HG02642 (cell line): ENCODE results near the gene GAS7.

Experiments used
- ATAC-seq: cut with Tn5 transposase; IDR thresholded peaks from one replicate; pipeline ENCODE4 v1.9.1; 2021; ENCODE audit warnings: mild to moderate bottlenecking; ENCODE audit not compliant: unreplicated experiment, poor library complexity

GAS7 gene

DNA sequence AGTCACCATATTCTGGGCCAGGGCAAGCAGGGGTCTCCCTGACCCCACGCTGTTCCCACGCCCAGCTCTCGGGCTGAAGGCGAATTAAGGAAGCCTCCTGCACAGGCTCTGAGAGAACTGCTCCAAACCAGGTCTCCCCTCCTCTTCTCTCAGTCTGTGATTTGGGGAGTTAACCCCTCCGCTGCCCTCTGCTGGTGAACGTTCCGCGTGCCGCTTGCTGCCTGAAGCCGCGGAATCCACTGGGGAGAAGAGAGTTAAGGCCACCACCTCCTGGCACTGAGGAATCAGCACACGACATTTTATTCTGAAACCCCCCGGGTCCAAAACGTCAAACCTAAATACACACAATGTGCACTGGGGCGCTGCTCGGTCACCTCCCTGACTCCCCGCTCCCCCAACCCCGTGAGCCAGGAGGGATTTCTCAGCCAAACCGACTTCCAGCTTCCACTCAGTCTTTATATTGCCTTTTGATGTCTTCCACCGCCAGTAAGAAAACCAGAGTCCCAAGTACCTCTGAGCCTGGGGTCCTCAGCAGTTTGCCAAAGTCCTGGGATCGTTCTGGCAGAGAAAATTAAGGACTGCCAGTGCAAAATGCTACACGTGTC lies 238.9 kb downstream of the GAS7 start:
- no peak for ATAC-seq

DNA sequence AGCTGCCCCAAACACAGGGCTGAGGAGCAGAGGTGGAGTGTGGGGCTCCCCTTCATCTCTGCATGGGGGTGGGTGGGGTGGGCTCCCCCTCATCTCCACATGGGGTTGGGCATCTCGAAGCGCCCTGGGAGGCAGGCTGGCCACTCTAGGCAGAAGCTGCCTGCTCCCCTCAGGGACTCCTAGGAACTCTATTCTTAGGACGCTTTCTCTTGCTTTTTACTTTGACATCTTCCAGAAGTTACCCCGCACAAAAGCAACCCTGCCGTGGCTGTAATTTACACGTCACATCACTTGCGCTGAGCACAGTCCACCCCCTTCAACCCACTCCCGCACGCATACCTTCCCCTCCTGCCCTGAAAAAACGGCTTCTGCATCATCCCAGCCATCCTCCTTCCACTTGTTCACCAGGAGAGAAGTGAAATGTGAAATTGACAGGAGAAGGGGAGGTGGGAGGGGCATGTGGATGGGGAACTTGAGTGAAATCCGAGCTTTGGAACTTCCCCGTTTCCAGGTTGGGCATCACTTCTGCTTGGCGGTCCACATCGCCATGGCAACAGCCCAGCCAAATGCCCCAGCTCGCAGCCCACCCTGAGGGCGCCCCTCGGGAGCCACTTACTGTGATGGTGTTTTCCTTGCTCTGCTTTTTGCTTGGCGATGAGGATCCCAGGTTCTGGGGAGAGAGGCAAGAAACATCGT lies 239.7 kb downstream of the GAS7 start:
- no peak for ATAC-seq

DNA sequence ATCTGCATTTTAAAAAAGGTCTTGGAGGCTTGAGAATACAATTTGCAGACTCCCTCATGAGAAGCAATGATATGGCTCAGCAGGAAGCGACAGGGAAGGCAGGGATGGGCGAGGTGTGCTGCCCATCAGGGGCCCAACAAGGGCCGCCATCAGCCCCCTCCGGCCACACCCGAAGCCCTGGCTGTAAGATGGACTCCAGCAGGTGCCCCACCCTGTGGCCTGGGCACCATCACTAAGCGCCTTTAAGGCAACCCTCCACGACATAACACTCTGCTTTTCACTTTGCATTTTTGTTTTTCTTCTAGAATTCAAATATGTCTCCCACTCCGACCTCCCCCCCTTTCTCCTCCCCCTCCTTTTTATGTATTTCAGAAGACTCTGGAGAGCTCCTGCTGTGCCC lies 241.2 kb downstream of the GAS7 start:
- ATAC-seq: no peak

DNA sequence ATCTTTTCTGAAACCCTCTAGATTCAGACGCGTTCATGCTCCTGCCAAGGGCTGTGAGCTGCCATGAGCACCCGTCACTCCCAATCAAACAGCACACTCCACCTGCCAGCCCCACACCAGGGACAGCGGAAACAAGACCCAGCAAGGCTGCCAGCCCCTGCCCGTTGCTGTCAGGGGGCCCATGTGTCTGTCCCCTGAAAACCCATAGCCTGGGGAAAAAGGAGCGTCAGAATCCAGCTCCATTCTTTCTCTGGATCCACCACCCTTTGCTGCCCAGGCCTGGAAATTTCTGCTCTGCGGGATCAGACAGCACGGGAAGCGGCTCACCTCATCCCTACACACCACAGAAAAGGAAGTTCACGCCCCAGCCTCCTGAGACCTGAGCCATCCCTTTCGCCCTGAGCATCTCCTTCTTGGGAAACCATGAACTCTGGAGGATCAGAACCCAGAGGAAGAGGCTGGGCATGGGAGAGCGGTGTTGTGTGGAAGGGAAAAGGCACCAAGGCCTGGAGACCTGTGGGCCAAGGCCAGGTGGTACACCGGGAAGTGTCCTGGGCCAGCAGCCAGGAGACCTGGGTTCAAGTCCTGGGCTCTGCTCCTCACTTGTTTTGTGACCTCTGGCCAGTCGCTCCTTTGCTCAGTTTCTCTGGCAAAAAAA lies 241.8 kb downstream of the GAS7 start:
- ATAC-seq: no peak

DNA sequence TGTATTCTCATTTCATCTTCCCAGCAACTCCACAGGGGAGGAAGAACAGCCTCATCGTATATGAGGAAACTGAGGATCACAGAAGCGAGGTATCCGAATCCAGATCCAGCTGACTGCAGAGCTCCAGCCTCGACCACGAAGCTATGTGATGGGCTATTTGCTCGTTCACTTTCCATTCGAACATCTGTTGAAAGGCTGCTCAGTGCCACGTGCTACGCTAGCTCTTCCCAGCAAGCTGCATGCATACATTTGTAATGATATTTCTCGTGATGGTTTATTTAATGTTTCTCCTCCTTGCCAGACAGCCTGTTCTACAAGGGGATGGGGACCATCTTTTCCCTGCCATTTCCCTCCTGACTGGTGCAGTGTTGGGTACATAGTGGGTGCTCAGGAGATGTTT lies 244.9 kb downstream of the GAS7 start:
- ATAC-seq: no peak

DNA sequence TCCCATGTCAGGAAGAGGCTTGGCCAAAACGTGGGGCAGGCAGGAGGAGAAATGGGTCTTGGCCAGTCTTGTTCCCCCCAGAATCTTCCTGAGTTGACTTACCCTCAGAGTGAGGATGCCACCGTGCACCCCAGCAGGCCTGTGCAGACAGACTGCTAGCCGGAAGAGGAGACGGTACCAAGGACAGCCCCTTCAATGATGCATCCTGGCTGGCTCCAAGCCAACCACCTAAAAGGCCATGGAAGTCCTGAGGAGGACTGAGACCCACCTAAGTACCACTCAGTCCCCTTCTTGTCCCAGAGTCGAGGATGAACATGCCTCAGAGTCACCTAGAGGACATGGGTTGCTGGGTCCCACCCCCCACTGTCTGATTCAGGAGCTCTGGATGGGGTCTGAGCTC lies 246.6 kb downstream of the GAS7 start:
- no peak for ATAC-seq

DNA sequence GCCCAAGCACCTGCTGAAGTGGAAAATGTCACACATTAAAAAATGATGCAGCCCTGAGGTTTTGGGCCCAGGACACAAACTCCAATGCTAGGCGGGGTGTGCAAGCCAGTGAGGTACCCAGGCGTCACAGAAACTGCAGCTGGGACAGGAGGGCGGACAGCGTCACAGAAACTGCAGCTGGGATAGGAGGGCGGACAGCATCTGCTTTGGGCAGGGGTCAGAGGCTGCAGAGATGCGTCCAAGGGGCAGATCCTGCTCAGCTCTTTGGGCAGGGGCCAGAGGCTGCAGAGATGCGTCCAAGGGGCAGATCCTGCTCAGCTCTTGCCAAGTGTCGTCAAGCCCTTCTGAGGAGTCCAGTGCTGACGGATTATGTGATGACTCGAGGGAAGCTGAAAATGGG lies 249.5 kb downstream of the GAS7 start:
- ATAC-seq: no peak

DNA sequence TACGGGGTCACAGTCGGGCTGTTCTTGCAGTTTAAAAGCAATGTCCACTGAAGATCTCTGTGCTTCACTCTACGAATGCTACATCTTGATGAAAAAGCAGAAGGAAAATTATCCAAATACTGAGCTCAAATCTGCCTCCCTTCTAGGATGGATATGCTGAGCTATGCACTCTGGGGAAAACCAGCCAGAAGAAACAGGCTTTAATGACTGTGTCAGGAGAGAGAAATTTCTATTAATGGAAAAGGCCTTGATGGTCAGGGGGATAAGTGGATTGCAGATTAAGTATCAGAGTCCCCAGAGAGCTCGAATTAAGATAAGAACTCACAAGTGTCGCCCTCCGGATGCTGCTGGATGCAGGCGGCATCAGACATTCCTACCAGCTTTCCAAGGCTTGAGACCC lies 253.7 kb downstream of the GAS7 start:
- no peak for ATAC-seq

DNA sequence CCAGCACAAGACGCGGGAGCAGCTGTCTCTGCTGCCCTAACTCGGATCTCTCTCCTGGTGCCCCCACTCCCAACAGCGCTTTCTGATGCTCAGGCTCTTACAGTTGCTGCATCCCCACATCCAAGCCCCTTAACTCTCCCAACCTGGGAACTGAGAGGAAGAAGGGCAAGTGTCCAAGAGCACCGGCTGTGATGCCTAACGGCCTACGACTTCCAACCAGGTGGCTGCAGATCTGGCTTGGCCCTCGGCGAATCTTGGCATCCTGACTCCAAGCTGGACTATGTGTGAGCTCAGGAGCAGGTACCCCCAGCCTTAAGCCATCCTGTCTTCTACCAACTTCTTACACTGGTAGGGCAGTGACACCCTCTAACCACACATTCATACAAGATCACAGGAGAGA lies 255.1 kb downstream of the GAS7 start:
- no peak for ATAC-seq

DNA sequence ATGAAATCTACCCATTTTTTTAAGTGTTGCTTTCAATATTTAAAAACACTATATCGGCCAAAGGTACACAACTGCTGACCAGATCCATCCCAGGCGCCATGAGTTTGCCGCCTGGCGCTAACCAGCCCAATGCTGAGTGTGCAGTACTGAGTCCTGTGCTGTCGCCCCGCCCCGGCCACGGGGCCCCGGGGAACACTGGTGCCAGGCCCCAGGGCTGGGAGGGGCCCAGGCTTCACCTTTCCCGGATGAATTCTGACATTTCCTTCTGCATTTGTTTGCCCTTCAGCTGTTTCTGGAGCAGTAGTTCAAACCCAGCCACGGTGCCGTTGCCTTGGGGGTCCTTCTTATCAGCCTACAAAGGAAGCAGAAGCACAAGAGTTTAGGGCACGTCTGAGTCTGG lies 255.5 kb downstream of the GAS7 start:
- ATAC-seq: no peak

DNA sequence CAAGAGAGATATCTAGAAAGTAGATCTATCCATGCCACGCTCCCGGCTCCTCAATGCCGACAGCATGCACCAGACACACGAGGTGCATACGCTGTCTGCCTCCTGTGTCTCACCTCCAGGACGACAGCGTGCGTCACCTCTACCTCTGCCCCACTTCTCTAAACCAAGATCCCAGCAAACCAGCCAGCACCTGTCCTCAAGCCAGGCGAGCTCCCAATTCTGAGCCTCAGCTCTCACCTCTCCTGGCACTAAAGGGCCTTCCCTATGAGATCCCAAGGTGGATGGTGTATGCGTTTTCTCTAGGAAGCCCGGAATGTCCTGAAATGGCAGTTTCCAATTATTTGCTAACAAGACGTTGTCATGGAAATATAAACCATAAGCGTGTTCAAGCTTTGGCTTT lies 257.1 kb downstream of the GAS7 start:
- no peak for ATAC-seq

DNA sequence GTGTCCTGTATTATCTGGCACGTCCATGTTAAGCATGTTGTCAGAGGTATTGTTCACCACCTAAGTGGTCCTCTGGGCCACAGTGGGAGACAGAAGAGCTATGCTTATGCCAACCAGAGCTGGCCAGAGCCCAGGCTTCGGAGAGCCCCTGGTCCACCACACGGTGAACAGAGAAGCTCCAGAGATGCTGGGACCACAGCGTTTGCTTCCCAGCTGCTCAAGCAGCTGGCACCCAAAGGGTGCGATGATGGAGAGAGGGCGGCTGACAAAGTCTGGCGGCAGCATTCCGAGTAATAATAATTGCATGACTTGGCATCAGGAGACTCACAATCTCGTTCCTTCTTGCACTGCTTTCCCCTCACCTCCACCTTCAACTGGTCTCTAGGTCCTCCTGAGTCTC lies 257.6 kb downstream of the GAS7 start:
- no peak for ATAC-seq

DNA sequence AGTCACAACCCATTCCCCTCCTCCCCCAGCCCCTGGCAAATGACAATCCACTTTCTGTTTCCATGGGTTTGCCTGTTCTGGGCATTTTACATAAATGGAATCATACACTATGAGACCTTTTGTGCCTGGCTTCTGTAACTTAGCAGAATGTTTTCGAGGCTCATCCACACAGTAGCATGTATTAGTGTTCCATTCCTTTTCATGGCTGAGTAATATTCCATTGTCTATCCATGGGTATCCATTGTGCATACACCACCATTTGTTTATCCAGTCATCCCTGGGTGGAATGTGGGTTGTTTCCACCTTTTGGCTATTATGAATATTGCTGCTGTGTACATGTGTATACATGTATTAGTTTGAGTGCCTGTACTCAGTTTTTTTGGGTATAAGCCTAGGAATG lies 259.6 kb downstream of the GAS7 start:
- ATAC-seq: no peak

DNA sequence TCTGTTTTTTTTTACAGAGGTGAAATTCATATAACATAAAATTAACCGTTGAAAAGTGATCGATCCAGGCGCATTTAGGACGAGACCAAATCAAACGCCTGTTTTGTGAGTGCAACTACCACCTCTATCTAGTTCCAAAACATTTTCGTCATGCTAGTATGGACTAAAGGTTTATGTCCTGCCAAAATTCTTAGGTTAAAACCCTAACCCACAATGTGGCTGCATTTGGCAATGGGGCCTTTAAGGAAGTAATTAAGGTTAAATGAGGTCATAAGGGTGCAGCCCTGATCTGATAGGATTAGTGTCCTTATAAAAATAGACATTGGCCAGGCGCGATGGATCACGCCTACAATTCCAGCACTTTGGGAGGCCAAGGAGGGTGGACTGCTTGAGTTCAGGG lies 260.5 kb downstream of the GAS7 start:
- ATAC-seq: no peak

DNA sequence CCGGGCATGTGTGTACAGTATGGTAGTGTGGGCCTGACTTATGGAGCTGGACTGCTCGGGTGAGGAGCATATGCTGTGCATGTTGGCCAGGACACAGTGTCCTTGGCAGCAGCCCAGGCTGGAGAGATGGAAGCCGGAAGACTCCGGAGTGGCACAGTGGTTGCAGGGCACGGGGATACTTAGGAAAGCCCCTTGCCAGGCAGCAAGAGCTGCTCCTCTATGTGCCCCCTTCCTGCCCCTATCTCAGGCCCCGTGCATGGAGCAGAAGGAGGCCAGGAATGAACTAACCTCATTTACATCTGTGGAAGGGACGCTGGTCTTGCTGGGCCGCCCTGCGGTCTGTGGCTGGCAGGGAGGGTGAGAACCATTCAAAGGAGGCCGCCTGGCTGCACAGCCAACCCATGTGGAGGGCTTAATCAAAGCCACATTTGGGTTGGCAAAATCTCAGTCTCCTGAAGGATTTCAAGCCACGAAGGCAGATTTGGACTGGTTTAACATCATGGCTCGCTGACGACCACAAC lies 261.1 kb downstream of the GAS7 start:
- no peak for ATAC-seq

DNA sequence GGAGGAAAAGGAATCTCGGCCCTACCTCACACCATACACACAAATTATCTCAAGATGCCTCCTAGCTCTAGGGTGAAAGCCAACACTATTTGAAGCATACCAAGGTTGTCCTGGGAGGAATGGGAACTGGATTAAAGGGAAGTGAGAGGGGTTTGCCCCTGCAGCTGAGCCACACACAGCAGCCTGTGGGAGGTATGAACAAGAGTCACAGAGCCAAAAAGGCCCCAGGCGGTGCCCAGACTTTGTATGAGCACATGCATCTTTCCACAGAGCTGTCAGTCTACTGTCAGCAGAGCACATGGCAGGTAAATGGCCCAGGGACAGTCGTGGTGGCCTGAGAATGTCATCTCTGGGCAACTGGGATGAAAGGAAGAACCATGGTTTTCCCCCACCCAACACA lies 262.3 kb downstream of the GAS7 start:
- ATAC-seq: no peak

DNA sequence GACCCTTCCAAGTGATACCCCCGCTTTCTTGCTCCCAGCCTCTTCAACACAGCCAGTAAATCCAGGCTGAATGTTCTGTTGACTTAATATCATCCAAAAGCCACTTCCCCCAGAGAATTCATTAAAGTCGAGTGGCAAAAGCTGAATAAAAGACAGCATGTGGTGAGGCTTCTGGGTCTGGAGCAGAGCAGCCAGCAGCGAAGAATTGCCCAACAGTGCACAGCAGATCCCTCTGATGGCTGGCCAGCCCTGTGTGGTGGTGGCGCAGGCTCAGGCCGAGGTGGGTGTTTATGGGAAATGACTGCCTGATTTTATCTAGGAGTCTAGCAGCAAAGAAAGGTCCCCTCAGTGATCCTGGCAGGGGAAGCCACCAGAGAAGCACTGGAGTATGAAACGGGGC lies 263.0 kb downstream of the GAS7 start:
- no peak for ATAC-seq

DNA sequence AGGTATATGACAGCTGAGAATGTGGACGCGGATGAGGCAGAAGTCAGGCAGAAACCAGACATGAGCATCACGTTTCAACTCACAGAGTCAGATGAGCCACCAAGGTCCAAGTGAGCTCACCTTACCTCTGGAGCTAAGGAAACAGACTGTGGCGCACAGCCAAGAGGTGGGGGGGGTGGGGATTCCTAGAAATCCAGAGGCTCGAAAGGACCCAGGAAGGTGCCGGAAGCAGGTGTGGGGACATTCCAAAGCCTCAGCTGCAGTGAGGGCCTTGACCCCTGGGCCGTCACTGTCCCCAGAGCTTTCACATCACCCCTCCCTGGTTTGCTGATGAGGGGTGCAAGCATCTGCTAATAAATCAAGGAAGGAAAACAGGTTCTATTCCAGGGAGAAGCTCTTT lies 264.1 kb downstream of the GAS7 start:
- no peak for ATAC-seq

DNA sequence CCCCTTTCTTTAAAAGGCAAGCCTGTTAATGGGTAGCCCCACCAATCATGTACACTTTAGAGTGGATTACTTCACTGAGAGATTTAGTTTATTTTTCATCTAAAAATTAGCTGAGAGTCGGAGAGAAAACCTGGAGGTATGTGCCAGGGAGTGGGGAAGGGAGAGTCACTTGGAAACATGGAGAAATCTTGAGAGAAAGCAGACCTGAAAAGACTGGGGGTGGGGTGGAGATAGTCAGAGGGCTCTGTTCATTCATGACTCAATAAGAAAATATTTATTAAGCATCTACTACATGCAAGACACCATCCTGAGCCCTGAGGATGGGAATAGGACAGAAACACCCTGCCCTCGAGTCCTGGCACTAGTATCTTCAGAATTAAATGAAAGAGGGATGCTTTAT lies 265.9 kb downstream of the GAS7 start:
- ATAC-seq: no peak

DNA sequence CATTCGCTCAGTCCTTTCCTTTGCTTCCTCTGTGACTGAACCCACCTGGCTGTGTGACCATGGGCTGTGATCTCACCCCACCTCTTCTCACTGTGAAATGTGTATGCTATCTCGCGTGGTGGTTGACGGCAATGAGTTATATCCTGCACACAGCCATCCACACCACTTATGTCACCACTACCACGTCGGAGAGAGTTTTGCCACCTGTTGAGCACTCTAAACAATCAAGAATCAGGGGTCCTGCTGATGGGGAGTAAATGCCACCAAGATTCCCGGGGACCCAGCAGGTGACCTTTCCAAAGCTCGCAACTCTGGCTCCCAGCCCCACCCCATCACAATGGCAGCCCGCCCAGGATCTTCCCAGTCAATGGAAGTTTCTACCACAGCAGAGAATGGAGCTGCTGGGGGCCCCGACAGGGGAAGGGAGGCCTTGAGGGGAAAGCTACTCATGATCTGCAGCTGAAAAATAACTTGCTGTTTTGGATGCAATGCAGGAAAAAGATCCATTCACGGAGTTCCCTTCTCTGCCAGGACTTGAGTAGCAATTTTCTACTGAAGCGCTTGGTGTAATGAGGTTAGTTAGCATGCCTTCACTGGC lies 267.2 kb downstream of the GAS7 start:
- no peak for ATAC-seq

DNA sequence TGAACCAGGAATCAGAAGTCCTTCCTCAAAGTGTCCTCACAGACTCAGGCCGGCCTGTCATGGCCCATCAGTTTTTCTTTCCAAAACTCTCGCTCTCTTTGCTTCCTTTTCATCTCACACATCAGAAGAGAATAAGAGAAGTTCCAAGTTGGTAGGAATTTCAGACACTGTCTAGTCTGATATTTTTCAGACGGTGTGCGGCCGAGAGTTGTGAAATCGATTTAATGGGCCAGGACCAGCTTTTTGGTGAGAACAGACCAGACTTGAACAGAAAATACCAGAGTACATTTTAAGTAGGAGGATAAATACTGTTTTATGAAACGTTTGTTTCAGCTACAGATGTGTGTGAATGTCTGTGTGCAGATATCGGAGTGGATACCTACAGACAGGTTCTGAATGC lies 268.5 kb downstream of the GAS7 start:
- no peak for ATAC-seq
